CD4-positive, alpha-beta T cell treated with Interferon gamma for 1 hour (primary cell): ENCODE data around the gene LDB2.

Experiments used
- DNase-seq: peaks from one replicate; pipeline ENCODE4 v3.0.0-alpha.2; 2020

LDB2 gene

DNA sequence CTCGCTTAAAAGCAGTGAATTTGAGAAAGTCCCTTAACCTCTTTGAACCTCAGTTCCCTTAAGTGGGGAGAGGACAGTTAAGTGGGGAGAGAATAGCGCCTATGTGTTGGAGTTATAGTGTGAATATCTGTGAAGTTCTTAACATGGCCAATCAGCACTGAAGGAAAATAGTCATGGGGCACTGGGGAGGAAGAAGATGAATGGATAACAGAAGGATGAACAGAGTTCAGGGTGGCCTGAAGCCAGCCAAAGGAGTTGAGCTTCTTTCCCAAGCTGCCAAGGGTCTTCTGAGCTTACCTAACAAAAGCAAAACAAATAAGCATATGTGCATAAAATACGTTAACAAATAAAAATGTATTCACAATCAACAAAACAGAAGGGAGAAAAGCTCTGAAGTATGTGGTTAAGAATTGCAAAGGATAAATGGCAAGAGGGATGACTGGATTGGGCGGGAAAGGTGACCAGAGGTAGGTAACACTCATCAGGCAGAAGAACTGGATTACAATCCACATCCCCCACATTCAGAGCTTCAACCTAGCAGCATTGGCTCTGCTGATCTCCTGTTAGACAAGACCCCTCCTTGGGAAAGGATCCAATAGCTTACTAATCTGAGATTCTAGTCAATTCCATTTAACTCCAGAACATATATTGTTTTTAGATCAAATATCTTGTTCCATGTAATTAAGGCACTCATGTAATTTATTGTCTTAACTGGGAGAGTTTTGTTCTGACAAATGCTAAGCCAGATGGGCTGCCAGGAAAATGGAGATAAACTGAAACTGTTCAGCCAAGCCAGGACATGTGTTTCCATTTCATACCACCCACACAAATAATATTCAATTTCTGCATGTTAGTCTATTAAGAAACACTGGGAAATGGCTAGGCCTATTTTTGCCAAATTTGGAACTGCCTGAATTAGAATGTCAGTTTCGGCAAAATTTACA, 221.2 kb downstream of the LDB2 start:
- DNase-seq: no peak

DNA sequence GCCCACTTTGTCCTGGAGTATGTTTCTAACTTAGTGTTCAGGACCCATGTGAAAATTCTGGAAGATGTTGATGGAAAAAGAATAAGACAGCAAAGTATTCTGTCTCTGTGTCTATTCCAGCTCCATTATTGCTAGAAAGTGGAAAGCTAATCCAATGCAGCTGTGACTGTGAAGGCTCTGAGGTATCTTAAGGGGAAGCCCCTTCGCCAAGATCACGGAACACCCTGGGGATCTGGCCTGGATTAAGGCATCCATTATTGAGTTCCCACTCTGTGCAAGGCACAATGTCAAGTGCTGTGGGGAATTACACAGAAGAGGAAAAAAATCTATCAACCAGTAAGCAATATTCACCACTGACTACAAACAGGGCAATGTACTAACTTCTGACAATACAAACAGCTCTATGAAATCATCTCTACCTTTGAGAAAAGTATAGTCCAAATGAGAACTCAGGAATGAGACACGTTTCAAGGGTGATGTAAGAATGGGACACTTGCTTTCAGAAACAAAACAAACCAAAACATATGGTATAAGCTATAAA, 222.1 kb downstream of the LDB2 start:
- DNase-seq: no peak

- no peak for DNase-seq
Measured at GRCh38 chr4:16674082-16674481, 224.4 kb downstream of the LDB2 start.

GRCh38 chr4:16672421-16672820, 226.0 kb downstream of the LDB2 start:
- no peak for DNase-seq

DNA sequence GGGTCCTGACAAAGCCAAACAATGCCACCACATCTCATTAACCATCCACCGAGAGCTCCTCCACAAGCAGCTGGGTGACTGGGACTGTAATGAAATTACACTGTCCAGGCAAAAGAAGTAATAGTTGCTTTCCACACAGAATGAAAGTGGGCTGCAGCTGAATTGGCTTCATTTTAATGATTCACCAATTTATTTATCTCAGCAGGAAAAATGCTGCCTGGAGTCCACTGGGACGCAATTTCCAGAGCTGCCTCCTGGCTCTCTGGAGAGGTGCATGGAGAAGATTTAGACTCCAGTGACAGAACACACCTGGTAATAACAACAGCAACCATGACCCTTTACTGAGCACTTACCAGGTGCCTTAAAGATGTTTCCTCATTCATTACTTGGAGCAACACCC, 226.7 kb downstream of the LDB2 start:
- no peak for DNase-seq

- no peak for DNase-seq
Measured at GRCh38 chr4:16670727-16671126, 227.7 kb downstream of the LDB2 start.

DNA sequence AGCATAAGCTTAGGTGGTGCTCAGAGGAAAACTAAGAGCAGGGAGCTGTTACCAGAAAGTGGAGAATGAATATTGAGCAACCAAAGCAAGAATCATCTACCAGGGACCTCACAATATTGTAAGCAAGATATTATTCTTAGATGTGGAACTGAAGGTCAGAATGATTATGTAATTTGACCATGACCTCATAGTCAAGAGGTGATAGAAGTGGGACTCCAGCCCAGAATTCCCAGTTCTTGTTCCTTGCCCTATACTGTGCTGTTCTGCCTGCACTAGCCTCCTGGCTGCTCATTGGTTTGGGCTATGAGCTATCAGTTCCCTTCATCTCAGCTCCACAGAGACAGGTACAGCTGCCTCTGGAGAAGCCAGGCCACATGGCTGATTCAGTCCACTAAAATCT, 229.4 kb downstream of the LDB2 start:
- DNase-seq: no peak

GRCh38 chr4:16668488-16668887, 230.0 kb downstream of the LDB2 start:
- DNase-seq: no peak

DNA sequence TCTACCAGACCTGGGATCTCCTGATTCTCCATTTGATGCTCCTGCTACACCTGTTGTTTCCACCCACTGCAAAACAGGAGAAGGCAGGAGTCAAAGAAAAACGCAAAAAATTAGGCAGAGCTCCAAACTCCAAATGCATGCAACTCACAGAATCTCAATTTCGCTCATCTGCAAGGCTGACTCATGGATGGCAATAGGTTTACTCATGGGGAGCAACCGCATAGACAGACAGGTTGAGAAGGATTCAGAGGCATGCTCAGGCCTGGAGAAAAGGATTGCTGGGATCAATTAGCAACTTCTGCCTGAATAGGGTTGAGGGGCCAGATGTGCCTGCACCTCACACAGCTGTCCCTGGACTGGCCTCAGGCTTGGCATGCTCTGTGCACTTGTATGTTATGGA, 231.0 kb downstream of the LDB2 start:
- DNase-seq: no peak

DNA sequence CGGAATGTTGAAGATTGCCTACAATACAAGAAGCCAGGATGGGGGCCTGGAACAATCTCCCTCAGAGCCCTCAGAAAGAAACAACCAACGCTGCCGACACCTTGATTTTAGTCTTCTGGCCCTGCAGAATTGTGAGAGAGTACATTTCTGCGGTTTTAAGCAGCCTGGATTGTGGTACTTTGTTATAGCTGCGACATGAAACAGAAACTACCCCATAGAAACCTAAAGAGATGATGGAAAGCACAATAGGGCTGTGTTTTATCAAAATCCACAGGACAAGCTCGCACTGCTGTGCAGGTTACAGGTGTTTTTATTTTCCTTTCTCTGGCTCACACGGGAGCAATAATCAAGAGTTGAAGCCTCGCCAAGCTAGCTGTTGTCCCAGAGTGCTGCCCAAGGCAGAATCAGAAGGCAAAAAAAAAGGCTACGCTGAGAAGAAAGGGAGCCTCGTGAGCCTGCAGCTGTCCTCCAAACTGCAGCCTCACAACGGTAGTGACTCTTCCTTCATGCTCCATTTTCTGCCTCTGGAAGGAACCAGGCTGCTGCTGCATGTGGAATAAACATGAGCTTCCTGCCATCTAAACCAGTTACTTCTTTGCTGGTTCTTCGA, 232.4 kb downstream of the LDB2 start:
- no peak for DNase-seq

DNA sequence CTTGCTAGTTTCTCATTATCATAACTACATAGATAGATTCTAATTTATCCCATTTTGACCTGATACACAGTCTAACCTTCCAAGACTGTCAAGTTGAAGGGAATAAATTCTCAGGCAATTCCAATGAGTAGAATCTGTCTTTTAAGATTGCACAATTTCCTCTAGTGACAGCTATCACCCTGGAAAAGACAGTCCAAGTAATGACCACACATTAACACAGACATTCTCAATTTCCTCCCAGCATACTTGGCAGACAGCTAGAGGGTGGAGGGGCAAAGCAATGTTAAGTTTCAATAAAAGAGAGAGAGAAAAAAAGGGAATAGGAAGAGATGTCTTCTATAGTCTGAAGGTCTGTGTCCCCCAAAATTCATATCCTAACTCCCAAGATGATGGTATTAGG, 234.7 kb downstream of the LDB2 start:
- DNase-seq: no peak

GRCh38 chr4:16663307-16663706, 235.1 kb downstream of the LDB2 start:
- no peak for DNase-seq

GRCh38 chr4:16661813-16662212, 236.6 kb downstream of the LDB2 start:
- DNase-seq: no peak

GRCh38 chr4:16660656-16661055, 237.8 kb downstream of the LDB2 start:
- DNase-seq: no peak

DNA sequence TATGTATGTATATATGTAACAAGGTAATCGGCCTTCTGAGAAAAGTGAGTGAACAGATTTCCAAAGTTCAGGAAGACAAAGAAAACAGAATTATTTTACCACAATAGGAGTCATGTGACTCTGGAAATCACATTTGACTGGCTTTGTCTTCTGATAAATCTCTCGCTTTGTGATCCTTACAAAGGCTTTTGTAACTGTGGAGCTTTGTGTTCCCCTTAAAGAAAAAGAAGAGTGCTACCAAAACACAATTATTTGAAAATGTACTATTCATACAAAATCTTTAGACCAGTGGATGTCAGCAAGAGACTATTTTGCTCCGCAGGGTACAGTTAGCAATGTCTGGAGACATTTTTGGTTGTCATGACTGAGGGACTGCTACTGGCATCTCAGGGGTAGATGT, 238.8 kb downstream of the LDB2 start:
- DNase-seq: no peak

GRCh38 chr4:16659079-16659478, 239.4 kb downstream of the LDB2 start:
- DNase-seq: no peak

- DNase-seq: no peak
Measured at GRCh38 chr4:16658183-16658582, 240.3 kb downstream of the LDB2 start.

DNA sequence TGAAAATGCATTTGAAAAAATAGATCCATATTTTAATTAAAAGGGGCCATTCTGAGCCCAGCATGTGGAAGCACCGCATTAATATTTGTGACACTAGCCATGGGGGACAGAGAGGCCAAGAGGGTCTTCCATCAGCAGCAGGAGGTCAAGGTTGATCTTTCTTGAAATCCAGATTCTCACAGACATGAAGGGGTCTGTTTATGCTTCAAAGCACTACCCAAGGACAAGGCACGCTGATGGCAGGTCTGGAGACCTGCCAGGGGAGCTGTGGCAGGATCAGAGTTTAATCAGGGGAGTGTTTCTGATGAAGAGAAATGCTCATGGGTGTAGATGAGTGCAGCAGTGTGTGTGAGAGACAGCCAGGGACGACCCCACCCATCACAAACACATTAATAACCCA, 243.3 kb downstream of the LDB2 start:
- no peak for DNase-seq

DNA sequence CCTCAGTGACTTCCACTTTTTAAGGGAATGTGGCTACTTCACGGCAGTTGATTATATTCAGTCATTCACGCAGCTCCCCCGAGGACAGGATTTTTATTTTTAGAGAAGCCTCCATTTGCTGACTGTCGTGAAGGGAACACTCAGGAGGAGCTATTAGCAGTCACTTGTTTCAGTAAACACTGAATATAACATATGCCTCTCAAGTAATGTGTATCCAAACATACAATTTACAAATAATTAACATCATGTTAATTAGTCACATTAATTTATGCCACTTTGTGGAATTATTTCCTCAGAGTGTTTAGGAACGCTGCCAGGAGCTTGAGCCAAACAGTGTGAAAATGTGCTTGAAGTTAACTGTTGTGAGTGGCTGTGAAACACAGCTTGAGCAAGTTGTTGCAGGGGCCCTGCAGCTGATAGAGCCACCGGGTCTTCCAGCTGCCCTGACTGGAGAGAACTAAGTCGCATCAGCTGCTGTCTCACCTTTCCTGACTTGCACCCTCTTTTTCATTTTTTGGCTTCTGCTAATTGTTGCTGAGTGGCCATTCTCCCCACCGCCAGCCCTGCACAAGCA, 245.6 kb downstream of the LDB2 start:
- no peak for DNase-seq

- no peak for DNase-seq
Measured at GRCh38 chr4:16646459-16646858, 252.0 kb downstream of the LDB2 start.

GRCh38 chr4:16643893-16644292, 254.6 kb downstream of the LDB2 start:
- no peak for DNase-seq

- no peak for DNase-seq
Measured at GRCh38 chr4:16642897-16643296, 255.5 kb downstream of the LDB2 start.

DNA sequence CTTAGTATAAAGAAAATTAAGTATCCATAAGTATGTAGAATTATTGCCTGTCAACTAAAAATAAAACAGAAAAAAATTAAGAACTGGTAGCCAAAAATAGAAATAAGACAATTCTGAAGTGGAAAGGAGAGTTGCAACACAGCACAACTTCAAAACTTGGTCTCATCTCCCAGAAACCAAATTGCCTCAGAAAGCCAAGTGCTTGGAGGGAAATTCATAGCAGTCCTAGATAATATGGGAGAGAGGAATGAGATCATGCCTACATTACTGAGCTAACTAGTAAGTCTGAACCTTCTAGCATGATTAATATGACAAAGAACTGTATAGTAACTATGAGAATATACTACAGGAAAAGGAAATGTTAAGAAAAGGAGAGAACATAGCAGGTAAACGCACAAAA, 256.5 kb downstream of the LDB2 start:
- DNase-seq: no peak
